ENCODE measurements around the gene GPR137B. TPM values are rescaled to one million over a fixed set of nuclear protein-coding genes. Genes with fewer than 3 reads are reported as not detected.

Gene GPR137B
- total RNA-seq, 1 donor from 2014 or later, result 16.1 TPM

DNA sequence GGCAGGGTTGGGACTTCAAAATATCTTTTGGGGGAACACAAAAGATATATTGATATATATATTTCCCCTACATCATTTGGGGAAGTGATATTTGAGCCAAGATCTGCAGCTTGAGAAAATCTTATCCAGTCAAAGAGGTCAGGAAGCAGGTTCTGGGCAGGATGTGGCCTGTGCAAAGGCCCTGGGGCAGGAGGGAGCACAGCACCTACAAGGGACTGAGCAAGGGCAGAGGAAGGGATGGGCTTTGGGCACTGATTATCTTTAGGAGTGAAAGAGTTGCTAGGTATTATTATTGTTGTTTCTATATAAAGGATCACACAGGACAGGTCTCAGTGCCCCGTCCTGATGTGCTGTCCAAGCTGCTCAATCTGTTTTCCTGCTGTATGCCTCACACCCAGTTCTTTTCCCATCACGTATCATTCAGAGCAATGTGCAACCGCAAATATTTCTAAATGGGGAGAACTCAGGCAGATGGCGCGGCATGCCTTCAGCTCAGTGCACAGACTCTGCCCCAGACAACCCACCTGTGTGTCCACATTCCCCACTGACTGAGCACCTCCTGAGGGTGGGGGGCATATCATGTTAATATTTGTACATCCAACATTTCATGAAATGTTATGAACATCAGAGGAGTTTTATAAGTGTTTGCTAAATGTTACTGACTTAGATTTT is 28.1 kb upstream of the GPR137B start:
- DNase-seq, result no peak

DNA sequence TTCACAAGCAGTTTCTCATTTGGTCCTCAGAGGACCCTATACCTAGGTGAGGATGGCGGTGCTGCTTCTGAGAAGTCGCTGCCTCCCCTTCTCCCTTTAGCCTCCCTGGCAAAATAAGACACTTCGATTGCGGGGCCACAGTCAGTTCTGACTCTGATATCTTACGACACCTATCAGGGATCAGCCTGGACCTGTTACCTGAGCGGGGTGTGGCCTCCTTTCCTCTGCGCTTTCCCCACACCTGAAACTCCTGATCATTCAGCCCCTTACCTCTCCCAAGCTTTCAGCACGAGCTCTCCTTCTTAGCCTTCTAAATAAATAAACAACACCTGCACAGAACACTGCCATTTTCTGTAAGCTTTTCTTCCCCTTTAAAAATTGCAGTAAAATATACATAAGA is 24.6 kb upstream of the GPR137B start:
- no peak for DNase-seq

DNA sequence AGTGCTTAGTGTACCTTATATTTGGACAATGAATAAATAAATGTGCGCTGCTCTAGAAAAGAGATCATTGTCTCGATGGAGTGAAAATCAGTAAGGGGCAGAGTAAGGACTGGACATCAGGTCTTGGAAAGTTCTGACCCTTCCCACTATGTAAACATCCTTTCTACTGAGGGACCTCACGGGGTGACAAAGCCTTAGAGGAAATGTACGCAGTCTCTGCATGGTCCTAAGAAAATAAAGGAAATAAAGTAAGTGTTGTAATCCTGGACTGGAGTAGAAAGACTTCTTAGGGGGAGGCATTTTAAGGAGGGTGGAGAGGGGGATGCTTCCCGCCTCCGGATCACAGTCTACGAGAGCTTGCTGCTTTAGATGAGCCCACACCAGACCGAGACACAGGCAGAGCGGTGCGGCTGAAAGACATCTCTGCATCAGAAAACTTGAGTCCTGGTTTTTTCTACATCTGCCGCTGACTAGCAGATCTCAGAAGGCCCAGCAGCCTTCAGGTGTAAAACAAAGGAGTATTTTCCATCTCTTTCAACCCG is 22.3 kb upstream of the GPR137B start:
- DNase-seq, result no peak

DNA sequence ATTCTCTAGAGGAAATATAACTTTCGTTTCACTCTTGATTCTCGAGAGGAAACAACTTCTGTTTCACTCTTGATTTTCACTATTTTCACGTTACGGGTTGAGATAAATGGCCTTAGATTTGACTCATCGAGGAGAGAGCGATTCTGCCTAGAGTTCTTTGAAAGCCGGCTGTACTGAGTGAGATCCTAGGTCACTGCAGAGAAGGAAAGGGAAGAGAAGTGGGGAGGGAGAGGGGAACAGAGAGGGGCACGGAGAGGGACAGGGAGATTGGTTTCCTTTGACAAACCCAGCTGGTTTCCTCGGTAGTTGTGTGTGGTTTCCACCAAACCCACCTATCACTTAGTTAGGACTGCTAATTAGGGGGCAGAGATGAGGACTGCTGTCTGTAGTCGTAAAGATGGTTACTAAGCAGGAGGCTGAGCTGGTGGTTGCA is 21.6 kb upstream of the GPR137B start:
- no peak for DNase-seq

DNA sequence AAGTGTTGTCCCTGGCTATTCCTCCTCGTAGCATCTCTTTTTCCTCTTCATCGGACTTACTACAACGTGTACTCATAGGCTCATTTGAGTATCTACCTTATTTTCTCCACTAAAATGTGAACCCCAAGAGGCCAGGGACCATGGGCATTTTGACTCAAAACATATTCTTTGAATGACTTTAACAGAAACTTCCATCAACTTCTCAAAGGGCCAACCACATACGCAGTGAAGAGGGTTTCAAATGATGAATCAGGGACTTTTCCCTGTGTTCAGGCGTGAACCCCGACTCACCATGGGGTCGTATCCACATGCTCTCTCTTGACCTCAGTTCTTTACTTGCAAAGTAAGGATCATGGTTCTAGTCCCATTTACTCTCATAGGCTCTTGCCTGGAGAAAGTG is 20.2 kb upstream of the GPR137B start:
- no peak for DNase-seq

DNA sequence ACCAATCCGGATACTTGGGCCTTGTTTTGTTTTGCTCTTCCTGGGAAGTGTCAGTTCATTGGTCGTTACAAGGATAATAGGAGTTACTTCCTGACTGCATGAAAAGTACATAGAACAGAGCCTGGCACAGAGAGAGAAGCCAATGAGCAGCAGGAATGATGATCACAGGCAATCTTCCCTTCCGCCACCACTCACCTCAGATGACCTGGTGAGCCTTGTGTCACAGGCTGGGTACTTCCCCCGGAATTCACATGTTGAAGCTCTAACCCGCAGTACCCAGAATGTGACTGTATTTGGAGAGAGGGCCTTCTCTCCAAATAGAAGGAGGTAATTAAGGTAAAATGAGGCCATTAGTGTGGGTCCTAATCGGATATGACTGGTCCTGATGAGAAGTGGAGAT is 18.8 kb upstream of the GPR137B start:
- DNase-seq, result no peak

DNA sequence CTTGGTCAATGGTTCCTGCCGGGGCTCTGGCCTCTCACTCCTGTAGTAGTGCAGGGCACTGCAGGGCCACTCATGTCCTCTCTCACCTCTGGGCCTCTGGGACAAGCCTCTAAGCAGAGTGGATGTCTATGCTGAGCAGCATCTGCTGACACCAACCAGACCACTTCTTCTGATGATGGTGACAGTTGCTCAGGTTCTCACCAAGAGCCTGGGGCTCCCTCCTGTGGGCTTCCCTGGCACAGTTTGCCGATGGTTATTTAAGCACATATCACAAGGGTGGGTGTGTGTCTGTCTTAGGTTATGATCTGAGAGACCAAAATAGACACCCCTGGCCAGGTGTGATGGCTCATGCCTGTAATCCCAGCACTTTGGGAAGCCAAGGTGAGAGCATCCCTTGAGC is 17.4 kb upstream of the GPR137B start:
- no peak for DNase-seq

DNA sequence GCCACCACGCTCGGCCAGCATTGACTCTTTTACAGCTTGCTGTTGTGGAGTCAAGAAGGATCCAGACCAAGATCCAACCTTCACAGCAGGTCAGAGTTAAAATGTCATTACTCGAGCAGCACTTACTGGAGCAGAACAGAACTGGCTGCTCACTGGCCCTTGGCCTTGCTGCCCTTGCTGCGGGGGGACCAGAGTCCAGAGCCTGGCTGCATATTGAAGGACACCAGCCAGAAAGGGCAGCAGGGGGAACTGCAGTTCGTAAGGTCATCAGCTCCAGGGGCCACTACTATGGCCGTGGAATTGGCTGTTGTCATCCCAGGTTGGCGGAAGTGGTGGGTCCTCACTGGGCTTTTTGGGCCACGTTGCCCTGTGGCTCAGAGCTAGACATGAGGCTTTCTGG is 15.3 kb upstream of the GPR137B start:
- no peak for DNase-seq

DNA sequence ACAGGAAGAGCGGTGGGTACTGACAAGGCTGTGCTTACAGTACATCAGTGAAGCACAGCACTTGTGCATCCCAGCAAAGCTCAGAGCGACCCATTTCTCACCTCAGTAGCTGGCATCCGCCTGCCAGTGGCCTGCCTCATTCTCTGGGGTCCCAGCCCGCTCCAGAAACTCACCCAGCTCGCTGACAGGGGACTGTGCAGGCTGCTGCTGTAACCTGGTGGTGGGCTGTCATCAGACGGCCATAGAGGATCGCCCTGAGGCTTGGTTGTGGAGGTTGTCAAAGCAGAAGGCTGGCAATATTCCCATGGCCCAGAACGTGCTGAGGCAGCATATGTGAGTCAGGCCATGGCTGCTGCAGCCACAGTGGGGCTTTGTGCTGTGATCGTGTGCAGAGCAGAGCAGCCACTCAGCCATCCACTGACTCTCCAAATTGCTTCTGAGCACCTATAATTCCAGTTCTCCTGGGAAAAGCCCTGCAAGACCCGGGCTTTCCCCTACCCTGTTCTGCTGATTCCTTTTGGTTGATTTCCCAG is 13.6 kb upstream of the GPR137B start:
- DNase-seq, result no peak

DNA sequence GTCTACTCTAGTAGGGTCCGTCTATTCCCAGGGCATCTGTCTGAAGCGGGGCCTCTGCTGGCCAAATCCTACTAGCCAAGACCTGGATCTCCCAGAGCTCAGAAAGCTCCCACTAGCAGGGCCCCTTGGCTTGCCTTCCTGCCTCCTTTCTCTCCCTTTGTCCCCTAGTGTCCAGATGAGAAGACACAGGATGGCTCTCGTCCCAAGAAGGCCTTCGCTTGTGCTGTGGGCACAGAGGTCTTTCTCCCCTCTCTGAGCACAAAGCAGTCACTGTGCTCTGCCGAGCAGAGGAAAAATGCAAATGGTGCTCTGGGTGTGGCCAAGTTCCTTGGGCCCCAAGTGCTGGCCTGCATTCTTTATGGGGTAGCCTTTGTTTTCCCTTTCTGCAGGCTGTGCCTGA is 13.0 kb upstream of the GPR137B start:
- DNase-seq, result no peak

DNA sequence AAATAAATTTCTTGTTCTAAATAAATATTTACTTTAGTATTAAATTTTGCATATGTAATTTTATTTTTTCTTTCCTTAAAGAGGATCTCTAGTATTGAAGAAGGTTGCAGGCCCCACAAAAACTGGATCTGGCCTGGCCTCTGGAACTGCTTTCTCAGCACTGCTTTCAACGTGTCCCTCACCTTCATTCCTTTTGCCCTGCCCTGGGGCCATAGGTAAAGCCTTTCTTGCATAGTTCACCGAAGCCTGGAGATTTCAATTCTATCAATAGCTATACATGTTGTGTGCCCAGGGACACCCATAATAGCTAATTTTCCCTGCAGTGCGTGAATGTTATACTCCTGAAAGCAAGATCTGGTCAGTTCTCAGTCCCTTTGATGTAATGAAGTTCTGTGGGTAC is 12.0 kb upstream of the GPR137B start:
- no peak for DNase-seq

DNA sequence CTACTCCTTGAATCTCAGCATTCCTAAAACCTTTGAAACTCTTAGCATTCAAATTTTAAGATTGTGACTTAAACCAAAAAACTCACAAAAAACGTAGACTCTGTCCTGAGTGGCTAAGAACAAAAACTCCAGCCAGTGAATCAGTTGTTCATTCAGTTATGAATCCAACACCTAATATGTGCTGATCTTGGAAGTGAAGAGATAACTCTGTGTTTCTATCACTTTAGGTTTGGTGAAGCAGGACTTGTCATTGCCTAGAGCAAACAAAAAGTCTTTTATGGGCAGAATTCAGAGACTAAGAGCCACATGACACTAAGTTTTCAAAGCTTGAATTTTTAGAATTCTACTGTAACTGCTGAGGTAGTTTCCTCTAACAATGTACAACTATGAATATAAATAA is 10.4 kb upstream of the GPR137B start:
- no peak for DNase-seq

DNA sequence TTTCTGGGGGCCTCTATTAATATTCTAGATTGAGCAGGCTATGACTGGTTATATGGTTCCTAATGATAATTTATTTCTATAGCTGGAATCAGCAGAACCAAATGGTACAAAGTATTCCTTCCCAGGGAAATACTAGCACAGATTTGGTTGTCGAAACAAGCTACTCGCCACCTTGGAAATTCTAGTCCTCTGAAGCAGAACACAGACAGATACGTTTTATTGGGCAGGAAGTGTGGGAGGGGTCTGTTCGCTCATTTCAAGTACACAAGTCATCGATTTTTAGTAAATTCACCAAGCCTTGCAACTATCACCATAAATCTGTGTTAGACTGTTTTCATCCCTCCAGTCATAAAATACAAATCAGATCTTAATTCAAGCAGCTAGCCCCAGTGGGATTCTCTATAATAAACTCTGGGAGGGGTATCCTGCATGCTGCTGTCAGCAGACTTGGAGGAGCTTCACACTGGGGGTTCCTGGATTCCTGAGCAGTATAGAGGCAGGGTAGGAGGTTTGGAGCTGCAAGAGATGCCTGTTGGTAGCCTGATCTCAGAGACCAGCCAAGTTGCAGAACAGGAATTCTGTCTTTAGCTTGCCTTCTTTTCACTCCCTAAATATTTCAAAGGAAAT is 9.8 kb upstream of the GPR137B start:
- no peak for DNase-seq

DNA sequence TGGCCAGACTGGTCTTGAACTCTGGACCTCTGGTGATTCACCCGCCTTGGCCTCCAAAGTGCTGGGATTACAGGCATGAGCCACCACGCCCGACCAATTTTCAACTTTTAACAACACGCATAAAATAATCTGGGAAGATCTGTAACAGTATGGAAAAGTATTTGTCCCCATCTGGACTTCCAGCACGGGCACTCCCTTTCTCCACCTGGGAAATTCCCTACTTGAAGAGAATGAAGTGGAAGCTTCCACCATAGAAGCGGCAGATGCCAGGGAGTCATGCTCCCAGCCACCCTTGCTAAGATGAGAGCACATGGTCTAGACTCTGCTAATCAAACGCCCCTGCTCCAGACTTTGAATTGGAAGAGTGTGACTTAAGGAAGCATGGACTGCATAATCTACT is 9.0 kb upstream of the GPR137B start:
- no peak for DNase-seq

DNA sequence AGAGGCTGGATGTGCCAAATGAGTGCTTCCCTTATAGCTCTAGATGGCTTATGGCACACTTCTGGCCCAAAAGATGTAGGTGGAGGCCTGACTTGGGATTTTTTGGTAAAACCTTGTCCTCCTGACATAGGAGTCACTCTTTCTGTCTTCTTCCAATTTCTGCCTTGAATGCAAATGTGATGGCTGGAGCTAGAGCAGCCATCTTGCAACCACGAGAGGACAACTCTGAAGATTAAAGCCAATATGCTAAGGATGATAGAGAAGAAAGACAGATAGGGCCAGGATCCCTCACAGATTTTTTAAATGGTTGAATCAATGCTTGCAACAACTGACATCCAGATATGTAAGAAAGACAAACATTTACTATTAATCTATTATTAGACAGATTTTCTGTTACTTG is 8.5 kb upstream of the GPR137B start:
- no peak for DNase-seq

DNA sequence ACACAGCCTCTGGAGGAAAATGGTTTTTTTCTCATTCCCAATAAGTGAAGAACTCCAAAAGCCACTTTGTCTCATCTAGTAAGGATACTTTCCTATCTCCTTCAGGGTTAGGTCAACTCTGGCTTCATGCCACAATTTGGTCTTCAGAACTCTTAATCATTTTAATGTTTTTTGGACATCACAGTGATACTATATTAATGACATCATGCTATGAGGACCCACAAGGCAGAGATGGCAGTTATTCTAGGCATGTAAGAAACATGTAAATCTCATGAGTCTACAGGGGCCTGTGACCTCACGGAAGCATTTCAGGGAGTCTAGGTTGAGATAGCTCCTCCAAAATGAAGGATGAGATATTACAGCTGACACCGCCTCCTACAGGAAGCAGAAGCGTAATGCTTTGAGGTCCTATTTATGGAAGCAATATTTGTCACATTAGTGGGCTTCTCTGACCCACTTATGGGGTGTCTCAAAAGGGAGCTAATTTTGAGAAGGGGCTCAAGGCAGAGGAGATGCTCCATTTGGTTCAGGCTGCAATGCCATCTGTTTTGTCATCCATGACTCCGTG is 5.0 kb upstream of the GPR137B start:
- DNase-seq, result no peak

DNA sequence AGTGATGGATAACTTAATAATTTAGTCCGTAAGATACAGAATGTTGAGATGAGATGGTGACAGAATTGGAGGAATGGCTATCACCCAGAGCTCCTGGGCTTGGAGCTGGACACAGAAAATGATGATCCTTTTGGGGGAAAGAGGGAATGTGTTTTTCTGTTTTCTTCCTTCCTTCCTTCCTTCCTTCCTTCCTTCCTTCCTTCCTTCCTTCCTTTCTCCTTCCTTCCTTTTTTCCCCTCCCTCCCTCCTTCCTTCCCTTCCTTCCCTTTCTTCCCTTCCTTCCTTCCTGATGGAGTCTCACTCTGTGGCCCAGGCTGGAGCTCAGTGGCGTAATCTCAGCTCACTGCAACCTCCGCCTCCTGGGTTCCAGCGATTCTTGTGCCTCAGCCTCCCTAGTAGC is 2.8 kb upstream of the GPR137B start:
- DNase-seq, result no peak

DNA sequence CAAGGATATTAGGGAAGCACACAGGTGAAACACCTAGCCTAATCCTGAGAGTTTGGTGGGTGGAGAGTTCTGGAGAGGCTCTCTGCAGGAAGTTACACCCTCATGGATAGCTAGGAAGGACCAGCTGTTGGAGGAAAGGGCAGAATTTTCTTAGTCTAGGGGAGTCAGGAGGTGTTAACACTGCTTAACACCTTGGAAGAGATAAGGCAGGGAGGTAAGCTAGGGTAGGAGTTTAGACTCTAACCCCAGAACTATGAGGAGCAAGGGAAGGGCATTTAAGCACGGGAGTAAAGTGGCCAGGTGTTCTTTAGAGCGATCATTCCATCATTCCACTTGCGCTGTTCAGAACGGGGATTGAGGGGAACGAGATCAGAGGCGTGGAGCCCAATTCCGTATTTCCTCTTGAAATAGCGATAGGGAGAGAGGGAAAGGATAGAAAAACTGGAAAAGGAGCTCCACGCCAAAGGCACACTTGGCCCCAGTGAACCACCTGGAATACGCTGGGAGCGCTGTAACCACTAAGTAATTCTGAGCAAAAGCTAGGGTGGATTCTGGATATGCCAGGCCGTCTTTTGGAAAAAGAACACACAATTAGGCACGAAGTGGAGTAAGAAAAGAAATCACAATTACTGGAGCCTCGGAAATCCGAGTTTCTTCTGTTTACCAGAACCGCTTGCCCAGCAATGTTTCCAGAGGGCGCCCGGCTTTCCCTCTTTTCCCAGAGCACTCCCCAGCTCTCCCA is 1.5 kb upstream of the GPR137B start:
- no peak for DNase-seq

DNA sequence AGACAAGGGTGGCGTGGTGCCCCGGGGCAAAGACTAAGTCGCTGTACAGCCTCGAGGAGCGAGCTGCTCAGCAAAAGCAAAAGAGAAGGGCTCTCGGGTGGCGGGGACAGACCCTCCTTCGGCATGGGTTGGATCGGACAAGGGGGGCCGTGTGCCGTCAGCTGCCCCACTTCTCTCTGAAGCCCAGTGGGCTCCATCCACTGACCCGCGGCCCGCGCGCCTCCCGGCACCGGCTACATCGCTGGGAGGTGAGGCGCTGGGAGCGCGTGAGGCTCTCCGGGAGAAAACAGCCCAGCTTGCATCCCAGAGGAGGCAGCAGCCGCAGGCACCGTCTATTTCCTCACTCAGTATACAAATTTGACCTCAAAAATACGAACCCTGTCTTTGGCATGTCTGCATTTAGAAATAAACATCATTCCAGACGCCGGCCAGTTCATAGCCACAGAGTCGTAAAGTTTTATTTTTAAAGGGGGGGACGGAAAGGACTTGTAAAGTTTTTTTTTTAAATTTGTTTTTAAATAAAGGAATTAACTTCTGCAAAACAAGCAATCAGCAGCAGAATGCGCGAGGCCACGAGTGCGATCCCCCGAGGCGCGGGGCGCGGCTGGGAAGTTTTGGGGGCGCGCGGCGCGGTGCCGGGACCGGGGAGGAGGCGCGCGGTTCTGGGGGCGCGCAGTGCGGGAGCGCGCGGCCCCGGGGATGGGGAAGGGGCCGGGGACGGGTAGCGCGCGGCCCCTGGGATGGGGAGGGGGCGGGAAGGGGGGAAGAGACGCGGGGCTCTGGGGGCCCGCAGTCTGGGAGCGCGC is 689 bp upstream of the GPR137B start:
- DNase-seq, result peak; percentile 41

DNA sequence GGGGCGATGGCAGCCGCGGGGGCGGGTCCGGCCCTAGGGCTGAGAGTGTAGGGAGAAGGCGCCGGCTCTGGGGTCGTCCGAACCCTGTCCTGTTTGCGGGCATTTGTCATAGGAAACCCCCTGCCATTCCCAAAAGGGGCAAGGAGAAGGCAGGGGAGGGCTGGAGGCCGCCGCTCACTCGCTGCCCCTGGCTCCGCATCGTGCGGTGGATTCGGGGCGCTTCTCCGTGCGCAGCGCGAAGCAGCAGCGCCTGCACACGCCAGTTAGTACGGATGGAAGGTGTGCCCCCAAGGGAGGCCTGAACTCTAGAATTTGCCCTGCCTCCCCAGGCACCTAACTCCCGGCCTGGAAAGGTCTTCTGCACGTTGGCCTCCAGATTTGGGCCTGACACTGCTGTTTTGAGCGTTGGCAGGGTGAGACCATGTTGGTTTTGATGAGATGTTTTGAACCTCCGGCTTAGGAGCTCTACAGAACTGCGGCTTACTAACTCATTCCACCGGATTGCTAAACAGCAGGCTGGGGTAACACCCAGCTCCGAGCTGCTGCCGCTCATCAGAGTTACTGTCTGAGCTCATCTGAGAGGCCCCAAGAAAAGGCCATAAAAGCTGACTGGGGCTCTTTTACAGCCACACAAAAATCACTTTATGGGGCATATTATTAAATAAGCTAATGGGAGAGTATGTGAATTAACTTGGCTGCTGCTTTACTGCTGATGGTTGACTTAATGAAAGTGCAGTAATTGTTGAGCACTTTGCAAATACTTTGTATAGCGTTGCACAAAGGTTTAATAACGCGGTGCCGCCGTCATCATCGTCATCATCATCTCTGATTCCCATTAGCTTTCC is 987 bp downstream of the GPR137B start:
- DNase-seq, result peak; percentile 16

DNA sequence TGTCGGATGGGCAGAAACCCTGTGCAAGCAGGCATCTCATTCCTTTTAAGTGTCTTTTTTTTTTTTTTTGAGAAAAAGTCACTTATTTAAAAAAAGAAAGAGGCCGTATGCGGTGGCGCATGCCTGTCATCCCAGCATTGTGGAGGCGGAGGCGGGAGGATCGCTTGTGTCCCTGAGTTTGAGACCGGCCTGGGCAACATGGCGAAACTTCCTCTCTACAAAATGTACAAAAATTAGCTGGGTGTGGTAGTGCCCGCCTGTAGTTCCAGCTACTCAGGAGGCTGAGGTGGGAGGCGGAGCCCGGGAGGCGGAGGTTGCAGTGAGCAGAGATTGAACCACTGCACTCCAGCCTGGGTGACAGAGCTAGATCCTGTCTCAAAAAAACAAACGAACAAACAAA is 1.7 kb downstream of the GPR137B start:
- no peak for DNase-seq

Measured in skin of body (tissue), 2 donors.